Effector memory CD4-positive, alpha-beta T cell (primary cell): ENCODE measurements around the gene KLHL2.

ENCODE experiments used
- DNase-seq, 3 donors: peaks; one replicate each; pipeline ENCODE4 v3.0.0-alpha.2; 2020
- H3K27ac ChIP-seq: 2 replicates; pipeline ENCODE4 v1.7.0; 2013; ENCODE audit warnings: mild to moderate bottlenecking, low read length, moderate library complexity; ENCODE audit not compliant: insufficient read depth, poor library complexity, severe bottlenecking
- H3K27me3 ChIP-seq: replicated peaks from 2 replicates; pipeline ENCODE4 v1.7.0; 2013; ENCODE audit warnings: mild to moderate bottlenecking, low read length; ENCODE audit not compliant: insufficient read depth, control insufficient read depth, poor library complexity, severe bottlenecking
- H3K36me3 ChIP-seq: 2 replicates; pipeline ENCODE4 v1.7.0; 2013; ENCODE audit warnings: mild to moderate bottlenecking, low read length, moderate library complexity; ENCODE audit not compliant: control insufficient read depth, insufficient read depth
- H3K4me1 ChIP-seq: 2 replicates; pipeline ENCODE4 v1.7.0; 2013; ENCODE audit warnings: low read length, mild to moderate bottlenecking; ENCODE audit not compliant: control insufficient read depth, insufficient read depth, poor library complexity, severe bottlenecking
- H3K4me3 ChIP-seq: 2 replicates; pipeline ENCODE4 v1.7.0; 2013; ENCODE audit warnings: low read length, low read depth, mild to moderate bottlenecking; ENCODE audit not compliant: insufficient read depth, poor library complexity, severe bottlenecking
- H3K9me3 ChIP-seq: 2 replicates; pipeline ENCODE4 v1.7.0; 2013; ENCODE audit warnings: mild to moderate bottlenecking, low read length, moderate library complexity; ENCODE audit not compliant: control insufficient read depth

The KLHL2 gene

GRCh38 chr4:165360041-165360695, 152.8 kb downstream of the KLHL2 start:
- Histone ChIP-seq H3K9me3 (no peaks in the 10 kb centered on the region), H3K27ac (no peak overlapping the region), H3K4me3 (no peak overlapping the region), H3K27me3 (no peaks in the 10 kb centered on the region), H3K36me3 (no peaks in the 10 kb centered on the region), H3K4me1 (no peaks in the 10 kb centered on the region)
- DNase-seq = no peak

GRCh38 chr4:165360985-165361670, 153.8 kb downstream of the KLHL2 start:
- Histone ChIP-seq H3K36me3 (no peaks in the 10 kb centered on the region), H3K27me3 (no peaks in the 10 kb centered on the region), H3K4me3 (no peak overlapping the region), H3K4me1 (no peaks in the 10 kb centered on the region), H3K9me3 (no peaks in the 10 kb centered on the region), H3K27ac (no peak overlapping the region)
- no peak for DNase-seq

DNA sequence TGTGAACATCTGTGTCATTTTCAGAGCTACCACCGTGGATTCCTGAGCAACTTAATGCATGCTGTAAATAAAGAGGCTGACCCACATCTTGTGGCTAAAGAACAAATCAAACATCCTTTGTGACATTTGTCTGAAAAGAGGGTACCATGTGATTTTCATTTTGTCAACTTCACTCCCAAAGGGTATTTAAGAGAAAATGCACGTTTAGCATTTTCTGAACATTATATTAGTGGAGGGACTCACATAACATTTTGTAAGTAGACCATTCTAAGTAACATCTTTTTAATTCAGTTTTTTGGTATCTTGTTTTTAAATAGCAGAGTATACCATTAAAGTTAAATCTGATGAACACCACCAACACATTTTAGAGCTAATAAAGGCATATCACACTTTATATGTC, 154.4 kb downstream of the KLHL2 start:
- H3K27me3 ChIP-seq = no peaks in the 10 kb centered on the region
- DNase-seq = no peak
- H3K9me3 ChIP-seq = no peaks in the 10 kb centered on the region
- H3K4me1 ChIP-seq = no peaks in the 10 kb centered on the region
- H3K27ac ChIP-seq = no peak overlapping the region
- no peaks in the 10 kb centered on the region for H3K36me3 ChIP-seq
- no peak overlapping the region for H3K4me3 ChIP-seq

- Histone ChIP-seq H3K4me1 (no peaks in the 10 kb centered on the region), H3K36me3 (no peaks in the 10 kb centered on the region), H3K4me3 (no peak overlapping the region), H3K9me3 (no peaks in the 10 kb centered on the region), H3K27ac (no peak overlapping the region), H3K27me3 (no peaks in the 10 kb centered on the region)
- no peak for DNase-seq
These were observed 157.2 kb downstream of the KLHL2 start for GRCh38 chr4:165364452-165365080.

DNA sequence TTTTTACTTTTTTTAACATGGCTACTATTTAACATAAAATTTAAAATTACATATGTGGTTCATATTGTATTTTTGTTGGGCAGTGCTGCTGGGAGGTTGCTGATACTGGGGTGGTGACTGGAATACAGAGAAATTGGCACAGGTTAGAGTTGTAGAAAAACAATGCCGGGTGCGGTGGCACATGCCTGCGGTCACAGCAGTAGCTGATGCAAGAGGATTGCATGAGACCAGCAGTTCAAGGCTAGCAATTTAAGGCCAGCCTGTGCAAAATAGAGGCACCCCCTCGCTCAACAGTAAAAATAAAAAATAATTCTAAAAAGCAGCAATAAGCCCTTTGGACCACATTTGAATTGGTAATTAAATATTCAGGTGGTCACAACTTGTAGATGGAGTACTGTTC, 159.7 kb downstream of the KLHL2 start:
- no peaks in the 10 kb centered on the region for H3K36me3 ChIP-seq

DNA sequence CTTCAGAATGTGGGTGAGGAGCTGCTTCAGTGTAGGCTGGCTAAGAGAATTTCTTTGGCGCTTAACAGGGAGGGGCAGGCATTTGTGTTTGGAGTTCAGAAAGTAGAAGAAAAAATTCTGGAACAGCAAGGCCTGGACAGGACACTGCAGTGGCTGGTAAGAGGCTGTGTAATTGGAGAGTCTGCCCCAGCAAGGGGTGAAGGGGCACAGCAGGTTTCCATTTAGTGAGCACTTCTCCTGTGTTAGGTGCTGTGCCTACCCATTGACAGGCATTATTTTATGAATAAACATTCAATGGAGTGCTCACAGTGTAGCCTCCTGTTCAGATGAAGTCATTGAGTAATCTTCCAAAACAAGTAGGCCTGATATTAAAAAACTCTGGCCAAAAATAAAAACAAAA, 160.8 kb downstream of the KLHL2 start:
- Histone ChIP-seq H3K27me3 (no peaks in the 10 kb centered on the region), H3K4me1 (no peaks in the 10 kb centered on the region), H3K4me3 (no peak overlapping the region), H3K36me3 (no peaks in the 10 kb centered on the region), H3K27ac (no peak overlapping the region), H3K9me3 (no peaks in the 10 kb centered on the region)
- no peak for DNase-seq

More for the DNA sequence above, 159.7 kb downstream of the KLHL2 start:
- DNase-seq = no peak
- Histone ChIP-seq H3K4me3 (no peak overlapping the region), H3K27ac (no peak overlapping the region), H3K27me3 (no peaks in the 10 kb centered on the region), H3K4me1 (no peaks in the 10 kb centered on the region), H3K9me3 (no peaks in the 10 kb centered on the region)

- Histone ChIP-seq H3K27ac (no peak overlapping the region), H3K27me3 (no peaks in the 10 kb centered on the region), H3K4me3 (no peak overlapping the region), H3K36me3 (no peaks in the 10 kb centered on the region), H3K4me1 (no peaks in the 10 kb centered on the region), H3K9me3 (no peaks in the 10 kb centered on the region)
- DNase-seq = no peak
These were observed 161.2 kb downstream of the KLHL2 start for GRCh38 chr4:165368567-165368966.

DNA sequence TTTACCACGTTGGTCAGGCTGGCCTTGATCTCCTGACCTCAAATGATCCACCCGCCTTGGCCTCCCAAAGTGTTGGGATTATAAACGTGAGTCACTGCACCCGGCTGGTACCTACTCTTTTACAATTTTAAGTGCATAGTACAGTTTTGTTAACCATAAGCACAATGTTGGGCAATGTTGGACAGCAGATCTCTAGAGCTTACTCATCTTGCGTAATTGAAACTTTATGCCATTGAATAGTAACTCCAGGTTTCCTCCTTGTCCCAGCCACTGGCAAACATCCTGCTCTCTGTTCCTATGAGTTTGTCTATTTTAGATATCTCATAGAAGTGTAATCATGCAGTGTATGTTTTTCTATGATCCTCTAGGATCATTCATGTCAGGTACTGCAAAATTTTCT, 162.2 kb downstream of the KLHL2 start:
- no peak for DNase-seq
- H3K27ac ChIP-seq = no peak overlapping the region
- H3K36me3 ChIP-seq = no peaks in the 10 kb centered on the region

DNA sequence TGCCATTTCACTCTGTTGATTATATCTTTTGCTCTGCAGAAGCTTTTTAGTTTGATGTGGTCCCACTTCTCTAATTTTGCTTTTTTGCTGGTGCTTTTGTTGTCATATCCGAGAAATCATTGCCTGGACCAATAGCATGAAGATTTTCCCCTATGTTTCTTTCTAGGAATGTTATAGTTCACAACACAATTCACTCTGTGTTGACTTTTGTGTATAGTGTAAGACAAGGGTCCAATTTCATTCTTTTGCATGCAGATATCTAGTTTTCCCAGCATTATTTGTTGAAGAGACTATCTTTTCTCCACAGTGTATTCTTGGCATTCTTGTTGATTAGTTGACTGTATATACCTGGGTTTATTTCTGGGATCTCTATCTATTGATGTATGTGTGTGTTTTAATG, 163.2 kb downstream of the KLHL2 start:
- Histone ChIP-seq H3K36me3 (no peaks in the 10 kb centered on the region), H3K27ac (no peak overlapping the region), H3K4me1 (no peaks in the 10 kb centered on the region), H3K27me3 (no peaks in the 10 kb centered on the region), H3K9me3 (no peaks in the 10 kb centered on the region), H3K4me3 (no peak overlapping the region)
- DNase-seq = no peak

More for the DNA sequence above, 162.2 kb downstream of the KLHL2 start:
- Histone ChIP-seq H3K4me1 (no peaks in the 10 kb centered on the region), H3K27me3 (no peaks in the 10 kb centered on the region), H3K9me3 (no peaks in the 10 kb centered on the region), H3K4me3 (no peak overlapping the region)
